HG03565 (cell line): ENCODE results near the gene TRPC3.
"Not testable (repeated sequence)": the region's sequence is repeated elsewhere in the genome, so short reads cannot be mapped to it uniquely, and the experiment has no call there.

Experiments
- ATAC-seq: cut with Tn5 transposase; IDR thresholded peaks from one replicate; pipeline ENCODE4 v1.9.1; 2021; ENCODE audit warnings: mild to moderate bottlenecking, moderate library complexity; ENCODE audit not compliant: unreplicated experiment

The TRPC3 gene

DNA sequence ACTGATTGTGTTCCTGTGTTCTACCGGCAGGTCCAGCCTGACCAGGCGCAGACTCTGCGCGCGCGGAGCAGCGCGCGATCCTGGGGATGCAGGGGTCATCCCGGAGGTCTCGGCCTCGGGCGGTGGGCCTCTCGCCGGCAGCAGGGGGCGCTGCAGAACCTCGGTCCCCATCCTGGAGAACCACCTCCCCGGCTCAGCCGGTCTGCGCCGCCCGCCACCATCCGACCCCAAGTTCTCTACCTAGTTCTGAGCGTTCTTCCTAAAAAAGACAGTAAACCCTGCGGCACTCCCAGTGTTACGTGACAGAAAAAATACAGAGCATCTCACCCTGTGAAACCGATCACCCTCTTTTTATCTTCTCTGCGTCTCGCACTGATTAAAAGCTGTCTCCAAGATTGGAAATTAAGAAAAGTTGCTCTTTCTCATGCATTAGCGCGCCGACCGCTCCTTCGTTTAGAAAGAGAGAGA lies 1.6 kb downstream of the TRPC3 start:
- peak; percentile 78 for ATAC-seq

DNA sequence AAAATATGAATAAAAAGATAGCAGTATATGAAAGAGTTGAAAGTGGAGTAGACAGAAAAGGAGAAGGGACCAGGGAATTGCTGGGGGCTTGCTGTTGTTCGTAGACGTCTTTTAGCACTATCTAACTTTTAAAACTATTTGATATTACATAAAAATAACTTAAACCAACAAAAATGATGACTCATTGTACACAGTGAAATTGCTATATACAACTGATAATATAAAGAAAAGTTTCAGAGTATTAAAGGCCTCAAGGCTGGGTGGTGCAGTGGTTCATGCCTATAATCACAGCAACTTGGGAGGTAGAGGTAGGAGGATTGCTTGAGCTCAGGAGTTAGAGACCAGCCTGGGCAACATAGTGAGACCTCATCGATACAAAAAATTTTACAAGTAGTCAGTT lies 5.2 kb downstream of the TRPC3 start:
- ATAC-seq: no peak

DNA sequence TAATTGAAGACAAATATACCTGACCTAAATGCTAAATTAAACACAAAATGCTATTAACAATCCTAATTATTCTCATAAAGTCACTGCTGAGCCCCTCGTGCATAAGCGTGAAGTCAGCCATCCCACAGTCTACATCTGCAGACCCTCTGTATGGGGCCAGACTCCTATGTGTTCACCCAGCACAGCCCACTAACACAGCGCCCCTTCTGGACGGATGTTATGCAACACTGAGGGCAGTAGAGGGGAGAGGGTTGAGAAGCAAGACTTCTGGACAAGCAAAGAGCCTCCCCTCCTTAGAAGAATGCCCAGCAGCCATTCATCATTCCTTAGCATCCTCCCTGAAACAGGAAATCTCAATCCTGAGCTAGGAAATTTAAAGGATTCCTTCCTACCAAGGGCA lies 7.9 kb downstream of the TRPC3 start:
- ATAC-seq: peak; percentile 53

- no peak for ATAC-seq
Observed at GRCh38 chr4:121939690-121940089, 12.2 kb downstream of the TRPC3 start.

GRCh38 chr4:121938282-121939092 lies 13.4 kb downstream of the TRPC3 start:
- no peak for ATAC-seq

DNA sequence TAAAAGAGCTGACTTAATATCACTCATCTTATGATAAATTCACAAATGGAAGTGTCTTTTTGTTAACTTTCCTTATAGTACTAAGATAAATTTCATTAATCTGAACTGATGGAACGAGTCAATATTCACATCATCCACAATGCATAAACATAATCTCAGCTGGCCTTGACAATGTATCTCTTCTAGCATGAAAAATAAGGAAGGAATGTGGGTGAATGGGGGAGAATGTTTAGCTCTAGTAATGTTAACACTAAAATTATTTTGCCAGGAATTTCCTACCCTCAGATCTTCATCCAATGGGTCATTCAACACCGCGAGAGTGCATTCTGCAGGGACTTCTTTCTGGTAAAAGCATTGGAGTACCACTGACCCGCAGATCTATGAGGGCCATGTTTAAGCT lies 15.8 kb downstream of the TRPC3 start:
- ATAC-seq: no peak

DNA sequence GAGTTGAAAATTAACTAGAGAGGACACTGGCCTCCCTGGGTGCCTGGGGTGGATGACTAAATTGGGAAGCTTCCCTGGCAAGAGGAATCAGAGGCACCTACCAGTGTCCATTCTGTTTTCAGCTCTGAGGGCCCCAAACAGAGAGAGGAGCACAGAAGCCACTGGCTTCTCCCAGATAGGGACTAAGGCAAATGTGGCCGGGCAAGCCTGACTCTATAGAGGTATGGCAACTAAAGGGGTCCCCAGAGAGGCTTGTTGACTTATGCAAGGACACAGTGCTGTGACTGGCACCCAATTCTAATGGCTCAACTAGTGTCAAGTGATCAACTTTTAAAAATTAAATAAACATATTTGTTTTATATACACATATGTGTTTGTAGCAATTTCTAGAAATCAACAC lies 17.2 kb downstream of the TRPC3 start:
- ATAC-seq: no peak

GRCh38 chr4:121932212-121932974 lies 19.5 kb downstream of the TRPC3 start:
- no peak for ATAC-seq

DNA sequence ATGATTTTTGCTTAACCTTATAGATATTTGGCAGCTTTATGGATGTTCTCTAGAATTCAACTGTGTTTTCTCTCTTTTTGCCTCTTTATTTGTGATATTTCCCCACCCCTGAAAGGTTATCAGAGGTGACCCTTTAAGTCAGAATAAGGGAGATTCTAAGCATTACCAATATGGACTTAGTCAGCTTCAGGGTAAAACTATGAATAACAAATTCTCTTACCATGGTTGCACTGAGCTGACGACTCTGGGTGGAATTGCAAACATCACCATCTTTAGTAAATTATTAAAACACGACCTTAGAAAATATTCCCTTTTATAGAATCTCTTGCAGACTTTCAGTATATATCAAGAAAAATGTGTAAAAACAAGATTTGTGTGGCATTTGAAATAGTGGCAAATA lies 21.6 kb downstream of the TRPC3 start:
- ATAC-seq: no peak

DNA sequence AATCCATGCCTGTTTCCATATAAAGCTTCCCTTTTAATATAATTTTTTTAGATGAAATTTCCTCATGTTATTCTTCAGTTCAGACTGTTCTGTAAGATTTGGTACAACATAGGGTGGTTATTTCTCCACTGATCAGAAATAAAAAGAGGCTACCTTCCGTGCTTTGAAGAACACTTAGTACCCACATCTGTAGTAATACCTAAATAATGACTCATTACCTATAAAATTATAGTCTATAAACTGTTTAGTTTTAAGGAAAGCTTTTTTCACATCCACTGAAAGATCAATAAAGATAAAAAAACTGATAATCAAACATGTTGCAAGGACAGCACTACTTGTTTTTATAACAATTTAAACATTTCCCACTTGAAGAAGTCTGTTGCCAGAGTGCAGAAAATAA lies 23.9 kb downstream of the TRPC3 start:
- ATAC-seq: no peak

DNA sequence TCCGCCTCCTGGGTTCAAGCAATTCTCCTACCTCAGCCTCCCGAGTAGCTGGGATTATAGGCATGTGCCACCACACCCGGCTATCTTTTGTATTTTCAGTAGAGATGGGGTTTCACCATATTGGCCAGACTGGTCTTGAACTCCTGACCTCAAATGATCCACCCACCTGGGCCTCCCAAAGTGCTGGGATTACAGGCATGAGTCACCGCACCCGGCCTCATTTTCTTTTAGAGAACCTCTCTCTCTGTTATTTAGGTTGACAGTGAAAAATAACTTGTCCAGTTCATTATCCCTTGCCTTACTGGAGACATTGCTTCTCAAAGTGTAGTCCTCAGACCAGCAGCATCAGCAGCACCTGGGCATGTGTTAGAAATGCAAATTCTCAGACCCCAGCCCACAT lies 25.4 kb downstream of the TRPC3 start:
- ATAC-seq: not testable (repeated sequence)

GRCh38 chr4:121923306-121923705 lies 28.6 kb downstream of the TRPC3 start:
- ATAC-seq: no peak

DNA sequence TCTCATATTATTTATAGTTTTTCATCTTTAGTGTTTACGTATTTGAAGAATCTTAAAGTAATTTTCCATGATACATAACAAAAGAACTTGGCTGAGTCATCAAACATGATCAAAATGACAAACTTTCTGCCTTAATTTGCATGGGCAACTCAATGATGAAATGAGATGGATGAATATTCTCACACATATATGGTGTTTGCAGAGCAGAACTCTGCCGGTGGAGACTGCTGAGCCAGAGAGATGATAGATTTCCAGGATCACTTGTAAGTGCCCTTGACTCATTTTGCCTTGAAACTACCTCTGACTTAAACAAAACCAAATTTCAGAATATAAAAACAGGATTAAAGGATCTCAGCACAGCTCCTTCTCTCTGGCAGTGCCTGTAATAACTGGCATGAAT lies 38.2 kb downstream of the TRPC3 start:
- ATAC-seq: no peak

GRCh38 chr4:121908346-121908745 lies 43.5 kb downstream of the TRPC3 start:
- no peak for ATAC-seq

DNA sequence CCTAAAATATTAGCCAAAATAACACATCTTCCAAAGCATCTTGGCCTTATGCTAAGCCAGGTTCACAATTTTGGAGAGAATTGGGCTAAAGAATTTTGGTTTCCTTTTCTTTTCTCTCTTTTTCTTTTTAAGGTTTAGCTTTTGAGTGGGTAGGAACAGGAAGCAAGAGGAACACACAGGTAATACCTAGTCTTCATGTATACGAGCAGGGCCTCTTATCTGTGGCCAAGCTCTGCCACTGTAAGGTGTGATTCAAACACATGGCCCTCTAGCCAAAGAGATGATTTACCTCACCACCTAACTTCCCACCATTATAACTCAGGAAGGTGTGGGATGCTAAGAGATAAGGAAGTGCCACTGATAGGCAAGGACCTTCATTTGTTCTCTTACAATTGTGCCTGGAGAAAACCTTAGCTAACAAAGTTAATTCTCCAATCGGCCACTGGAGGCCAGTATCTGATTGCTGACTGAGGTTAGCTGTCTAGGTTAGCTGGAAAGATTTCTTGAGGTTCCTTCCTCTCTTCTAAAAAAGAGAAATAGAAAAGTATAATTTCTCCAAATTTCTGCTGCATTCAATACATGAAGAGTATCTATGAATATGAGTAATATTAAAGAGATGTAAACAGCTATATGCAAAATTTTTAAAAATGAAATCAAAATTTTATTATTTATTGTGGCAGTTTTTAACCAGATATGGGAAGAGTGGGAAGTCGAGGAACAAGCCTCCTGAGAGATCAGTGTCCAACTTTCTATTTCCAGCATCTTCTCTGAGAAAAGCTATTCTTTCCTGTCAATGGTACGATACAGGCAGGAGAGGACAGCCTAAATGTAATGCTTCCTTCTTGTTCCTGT lies 51.5 kb downstream of the TRPC3 start:
- peak; percentile 93 for ATAC-seq

GRCh38 chr4:121898150-121898549 lies 53.7 kb downstream of the TRPC3 start:
- ATAC-seq: no peak

- ATAC-seq: no peak
Observed at GRCh38 chr4:121888134-121888533, 63.7 kb downstream of the TRPC3 start.

DNA sequence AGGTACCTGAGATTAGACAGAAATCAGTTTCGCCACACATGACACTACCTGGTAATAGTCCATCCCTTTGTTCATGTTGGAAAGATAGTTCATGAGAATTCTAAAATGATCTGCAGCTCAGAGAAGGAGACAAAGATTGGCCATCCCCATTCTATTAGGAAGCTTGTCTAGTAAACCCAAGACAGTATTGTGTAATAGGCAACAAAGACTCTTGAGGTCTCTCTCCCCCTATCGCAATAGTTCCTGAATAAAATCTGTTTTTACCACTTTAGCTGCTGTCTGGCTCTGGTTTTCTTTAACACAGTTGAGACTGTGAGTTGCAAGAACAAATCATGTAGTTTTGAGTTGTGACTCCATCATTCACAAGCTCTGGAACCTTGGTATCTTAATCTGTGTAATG lies 66.7 kb downstream of the TRPC3 start:
- no peak for ATAC-seq

- no peak for ATAC-seq
Observed at GRCh38 chr4:121881158-121881557, 70.7 kb downstream of the TRPC3 start.

DNA sequence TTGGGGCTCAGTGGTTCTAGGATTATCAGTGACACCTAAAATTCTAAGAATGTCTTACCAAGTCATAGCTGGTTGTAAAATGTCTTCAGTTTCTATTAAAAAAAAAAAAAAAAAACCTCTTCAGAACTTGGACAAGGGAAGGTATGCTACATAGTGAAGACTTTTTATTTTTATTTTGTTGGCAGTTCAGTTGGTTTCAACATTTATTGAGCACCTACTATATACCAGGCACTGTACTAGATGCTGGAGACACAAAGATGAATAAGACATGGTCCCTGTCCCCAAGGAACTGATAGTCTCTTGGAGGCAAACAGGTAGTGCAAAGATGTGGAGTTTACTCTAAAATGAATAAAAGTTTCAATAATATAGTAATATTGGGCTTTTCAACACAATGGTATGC lies 72.7 kb downstream of the TRPC3 start:
- no peak for ATAC-seq

DNA sequence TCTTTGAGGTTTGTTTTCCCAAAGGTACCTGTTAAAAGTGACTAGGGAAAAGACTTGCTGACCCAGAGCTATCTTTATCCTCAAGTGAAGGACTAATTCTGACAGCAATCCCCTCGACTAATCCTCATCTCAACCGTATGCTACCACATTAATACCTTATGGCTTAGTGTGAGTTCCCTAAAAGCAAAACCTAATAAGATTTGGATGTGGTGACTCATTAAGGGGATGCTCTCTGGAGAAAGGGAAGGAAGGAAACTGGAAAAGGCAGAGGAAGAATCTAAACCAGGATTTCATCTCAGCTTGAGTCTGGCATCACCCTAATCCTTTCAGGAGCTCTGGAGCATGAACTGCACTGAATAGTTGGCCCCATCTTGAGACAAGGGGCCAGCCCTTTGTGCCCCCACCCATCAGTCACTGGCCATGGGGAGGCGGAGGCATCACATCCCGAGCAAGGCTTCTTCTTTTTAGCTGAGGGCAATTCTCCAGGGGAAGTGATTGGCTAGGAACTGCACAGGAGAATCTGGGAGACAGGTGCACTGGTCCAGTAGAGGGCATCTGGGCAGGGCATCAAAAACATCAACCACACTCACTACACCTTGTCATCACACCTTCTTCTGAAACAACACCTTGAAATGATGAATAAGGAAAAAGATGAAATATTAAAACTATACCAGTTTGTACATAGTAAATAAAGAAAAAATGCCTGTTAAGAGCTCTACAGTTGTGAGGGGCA lies 74.7 kb downstream of the TRPC3 start:
- no peak for ATAC-seq
